HG03457 (cell line): Measurements from ENCODE around the gene USP30.

ENCODE experiments used
- ATAC-seq: cut with Tn5 transposase; IDR thresholded peaks from one replicate; pipeline ENCODE4 v1.9.1; 2021; ENCODE audit warnings: moderate number of reproducible peaks; ENCODE audit not compliant: unreplicated experiment

The USP30 gene

GRCh38 chr12:109124878-109125648 lies 72.7 kb downstream of the USP30 start:
- ATAC-seq: no peak

- ATAC-seq: no peak
Measured at GRCh38 chr12:109125791-109126190, 73.4 kb downstream of the USP30 start.

- no peak for ATAC-seq
Measured at GRCh38 chr12:109126784-109127183, 74.4 kb downstream of the USP30 start.

- ATAC-seq: no peak
Measured at GRCh38 chr12:109127533-109128242, 75.3 kb downstream of the USP30 start.

GRCh38 chr12:109130297-109131153 lies 78.1 kb downstream of the USP30 start:
- no peak for ATAC-seq

- no peak for ATAC-seq
Measured at GRCh38 chr12:109131154-109132050, 79.0 kb downstream of the USP30 start.

- no peak for ATAC-seq
Measured at GRCh38 chr12:109134186-109134917, 82.0 kb downstream of the USP30 start.

GRCh38 chr12:109137055-109137454 lies 84.7 kb downstream of the USP30 start:
- no peak for ATAC-seq
